CD4-positive, alpha-beta memory T cell (primary cell): ENCODE measurements around the gene CERS4. TPM values are rescaled to one million over a fixed set of nuclear protein-coding genes. Genes with fewer than 3 reads are reported as not detected.
A peak's percentile ranks its signal among the peaks of the same experiment; 100 is the strongest.
"Not testable (repeated sequence)": the region's sequence is repeated elsewhere in the genome, so short reads cannot be mapped to it uniquely, and the experiment has no call there.

ENCODE experiments used
- CTCF ChIA-PET: fragments of 350-600 bp; sonication (Branson Sonifier 250); formaldehyde crosslinking; loops from one replicate; lab custom pipeline; 2021; ENCODE audit warnings: inconsistent platforms; ENCODE audit not compliant: partially characterized antibody; lab: Charles Lee
- POLR2A ChIA-PET: fragments of 350-600 bp; sonication (Branson Sonifier 250); formaldehyde crosslinking; loops from one replicate; lab custom pipeline; 2021; ENCODE audit not compliant: partially characterized antibody; lab: Charles Lee
- DNase-seq, 5 donors: peaks; one replicate each; pipeline versions ENCODE4 v3.0.0 to v3.0.0-alpha.2; 2020 to 2022; ENCODE audit warnings: mixed read lengths in 1 of 5
- H3K27ac ChIP-seq: one replicate; pipeline ENCODE4 v1.7.0; 2013; ENCODE audit warnings: low read depth, low read length
- H3K27me3 ChIP-seq: 2 replicates; pipeline ENCODE4 v1.7.0; 2013; ENCODE audit warnings: mild to moderate bottlenecking, low read length, moderate library complexity; ENCODE audit not compliant: insufficient read depth
- H3K36me3 ChIP-seq: 2 replicates; pipeline ENCODE4 v1.7.0; 2013; ENCODE audit warnings: mild to moderate bottlenecking, low read length, moderate library complexity; ENCODE audit not compliant: insufficient read depth
- H3K4me1 ChIP-seq: 2 replicates; pipeline ENCODE4 v1.7.0; 2013; ENCODE audit warnings: mild to moderate bottlenecking, low read length, moderate library complexity; ENCODE audit not compliant: insufficient read depth
- H3K4me3 ChIP-seq, 2 donors: one replicate each; pipeline ENCODE4 v1.7.0; 2013; ENCODE audit warnings: low read length in 2 of 2, mild to moderate bottlenecking in 1 of 2
- H3K9me3 ChIP-seq, 2 donors: one replicate each; pipeline ENCODE4 v1.7.0; 2013; ENCODE audit warnings: low read length in 2 of 2, control low read depth in 1 of 2; ENCODE audit not compliant: control insufficient read depth in 1 of 2
- H3K27ac Mint-ChIP-seq, 7 donors: one replicate each; pipeline ENCODE4 v1.8.0; 2020 to 2021; ENCODE audit warnings: mixed read lengths in 7 of 7, mild to moderate bottlenecking in 6 of 7, inconsistent platforms in 3 of 7, moderate library complexity in 3 of 7
- H3K27me3 Mint-ChIP-seq, 2 donors: one replicate each; pipeline ENCODE4 v1.8.0; 2020 to 2021; ENCODE audit warnings: mixed read lengths in 2 of 2
- H3K36me3 Mint-ChIP-seq, 2 donors: one replicate each; pipeline ENCODE4 v1.8.0; 2020 to 2021; ENCODE audit warnings: mixed read lengths in 2 of 2, inconsistent platforms in 1 of 2, mild to moderate bottlenecking in 1 of 2
- H3K4me1 Mint-ChIP-seq, 4 donors: one replicate each; pipeline ENCODE4 v1.8.0; 2020 to 2021; ENCODE audit warnings: mixed read lengths in 4 of 4, mild to moderate bottlenecking in 1 of 4
- H3K4me3 Mint-ChIP-seq, 8 donors: one replicate each; pipeline ENCODE4 v1.8.0; 2020 to 2021; ENCODE audit warnings: mixed read lengths in 8 of 8, mild to moderate bottlenecking in 7 of 8, moderate library complexity in 6 of 8, inconsistent platforms in 3 of 8
- H3K9me3 Mint-ChIP-seq, 8 donors: one replicate each; pipeline ENCODE4 v1.8.0; 2020 to 2021; ENCODE audit warnings: mixed read lengths in 8 of 8, mild to moderate bottlenecking in 5 of 8, inconsistent platforms in 3 of 8, moderate library complexity in 1 of 8
- intact Hi-C: fragments of 100-400 bp; cut with micrococcal nuclease; formaldehyde crosslinking; loops from one replicate; pipeline ENCODE4 v1.15.1; 2023
- polyA plus RNA-seq, 2 donors: library from polyadenylated mRNA; unstranded; fragments of 300-500 nt; fragmentation: Illumina TruSeq; gene quantifications; one replicate each; pipeline ENCODE4 v1.2.3, GENCODE V29; 2021
- total RNA-seq, 2 experiments: library from RNA; stranded (reverse); gene quantifications; one replicate each; pipeline ENCODE4 v1.2.3, GENCODE V29; 2021

Gene CERS4
- total and polyA plus RNA-seq, 4 experiments from 2014 or later, result 11.3 to 30.6 (median 22.3) TPM

- H3K4me3 ChIP-seq, result no peak overlapping the region
- no peaks in the 10 kb centered on the region for H3K27me3 ChIP-seq
- Mint-ChIP-seq H3K4me3 (no peak overlapping the region), H3K36me3 (peaks cover 8 to 15% of the 10 kb centered on the region in 2 donors), H3K27me3 (no peaks in the 10 kb centered on the region), H3K4me1 (peaks cover 0 to under 1% (median 0%) of the 10 kb centered on the region in 4 donors), H3K9me3 (no peaks in the 10 kb centered on the region), H3K27ac (no peak overlapping the region)
- no peak for DNase-seq
- no peaks in the 10 kb centered on the region for H3K9me3 ChIP-seq
- intact Hi-C loops, result no loop called here
- H3K36me3 ChIP-seq, result no peaks in the 10 kb centered on the region
- H3K4me1 ChIP-seq, result no peaks in the 10 kb centered on the region
- H3K27ac ChIP-seq, result no peak overlapping the region
- ChIA-PET POLR2A (no interaction called here), CTCF (interaction anchor here (0.5 kb wide), 1 partner anchor 276 kb away, joined by 4 read pairs; no protein-coding TSS in a partner anchor)
These were observed 53.3 kb downstream of the CERS4 start for GRCh38 chr19:8262431-8262830.

DNA sequence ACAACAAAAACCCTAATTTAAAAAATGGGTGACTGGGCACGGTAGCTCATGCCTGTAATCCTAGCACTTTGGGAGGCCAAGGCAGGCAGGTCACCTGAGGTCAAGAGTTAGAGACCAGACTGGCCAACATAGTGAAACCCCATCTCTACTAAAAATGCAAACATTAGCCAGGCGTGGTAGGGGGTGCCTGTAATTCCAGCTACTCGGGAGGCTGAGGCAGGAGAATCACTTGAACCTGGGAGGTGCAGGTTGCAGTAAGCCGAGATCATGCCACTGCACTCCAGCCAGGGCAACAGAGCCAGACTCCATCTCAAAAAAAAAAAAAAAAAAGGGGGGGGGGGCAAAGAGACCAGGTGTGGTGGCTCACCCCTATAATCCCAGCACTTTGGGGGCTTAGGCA, 55.1 kb downstream of the CERS4 start:
- H3K4me1 ChIP-seq, H3K4me3 Mint-ChIP-seq, DNase-seq, H3K27ac ChIP-seq, H3K9me3 Mint-ChIP-seq, H3K27me3 Mint-ChIP-seq, H3K27me3 ChIP-seq, H3K36me3 Mint-ChIP-seq, H3K9me3 ChIP-seq, H3K36me3 ChIP-seq, intact Hi-C loops, H3K27ac Mint-ChIP-seq, H3K4me3 ChIP-seq: not testable (repeated sequence)
- peaks cover 2 to 11% (median 6%) of the 10 kb centered on the region in 4 donors for H3K4me1 Mint-ChIP-seq
- ChIA-PET CTCF (interaction anchor here (1.2 kb wide), 1 partner anchor 38 kb away, joined by 3 read pairs; no protein-coding TSS in a partner anchor), POLR2A (interaction anchor here (0.8 kb wide), 1 partner anchor 57 kb away, joined by 4 read pairs; the partner anchor contains the start of genes NDUFA7 and RPS28)

DNA sequence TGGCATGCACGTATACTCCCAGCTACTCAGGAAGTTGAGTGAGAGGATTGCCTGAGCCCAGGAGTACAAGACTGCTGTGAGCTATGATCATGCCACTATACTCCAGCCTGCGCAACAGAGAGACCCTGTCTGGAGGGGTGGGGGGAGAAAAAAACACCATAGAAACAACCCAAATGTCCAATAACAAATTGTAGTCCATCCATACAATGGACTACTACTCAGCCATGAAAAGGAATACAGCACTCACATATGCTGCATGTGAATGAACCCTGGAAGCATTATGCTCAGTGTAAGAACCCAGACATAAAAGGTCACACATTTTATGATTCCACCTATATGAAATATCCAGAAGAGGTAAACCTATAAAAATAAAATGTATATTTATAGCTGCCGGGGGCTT, 56.7 kb downstream of the CERS4 start:
- H3K27ac Mint-ChIP-seq, result peak overlapping the region in 1 of 7 donors; percentile 6
- intact Hi-C loops, result loop anchor here (5.0 kb wide), 2 partner anchors 109 to 131 kb away; no protein-coding TSS in a partner anchor
- H3K9me3 ChIP-seq, result no peaks in the 10 kb centered on the region
- peak overlapping the region in 1 of 8 donors; percentile 7 for H3K4me3 Mint-ChIP-seq
- no peak for DNase-seq
- H3K27me3 ChIP-seq, result no peaks in the 10 kb centered on the region
- H3K27ac ChIP-seq, result no peak overlapping the region
- ChIA-PET POLR2A (interaction anchor here (0.6 kb wide), 1 partner anchor 345 kb away, joined by 3 read pairs; no protein-coding TSS in a partner anchor), CTCF (interaction anchor here (0.6 to 4.2 kb wide), 5 partner anchors 52 to 313 kb away, joined by 3 to 18 read pairs (median 3); no protein-coding TSS in a partner anchor)
- H3K27me3 Mint-ChIP-seq, result no peaks in the 10 kb centered on the region
- peaks cover 10% of the 10 kb centered on the region for H3K4me1 ChIP-seq
- peaks cover 7 to 16% (median 11%) of the 10 kb centered on the region in 4 donors for H3K4me1 Mint-ChIP-seq
- no peaks in the 10 kb centered on the region for H3K36me3 ChIP-seq
- H3K4me3 ChIP-seq, result no peak overlapping the region
- H3K9me3 Mint-ChIP-seq, result no peaks in the 10 kb centered on the region
- H3K36me3 Mint-ChIP-seq, result no peaks in the 10 kb centered on the region

DNA sequence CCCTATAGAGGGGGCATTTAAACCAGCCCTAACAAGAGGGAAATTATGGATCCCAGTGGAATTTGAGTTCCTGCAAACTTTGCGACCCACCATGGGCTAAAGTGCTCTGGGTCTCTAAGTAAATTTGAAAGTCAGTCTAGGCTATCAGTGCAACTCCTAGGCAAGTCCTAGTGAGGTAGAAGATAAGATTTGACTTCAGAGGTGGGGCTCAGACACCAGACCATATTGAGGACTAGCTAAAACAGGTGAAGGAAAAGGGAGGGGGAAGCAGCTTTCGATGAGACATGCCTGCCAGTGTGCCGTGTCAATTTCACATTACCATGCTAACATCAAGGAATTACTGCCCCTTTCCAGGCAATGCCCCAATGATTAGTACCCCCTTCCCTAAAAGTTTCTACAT, 60.6 kb downstream of the CERS4 start:
- Mint-ChIP-seq H3K4me1 (peaks cover 7 to 16% (median 11%) of the 10 kb centered on the region in 4 donors), H3K36me3 (no peaks in the 10 kb centered on the region), H3K27me3 (no peaks in the 10 kb centered on the region), H3K27ac (peak overlapping the region; percentile 86 to 97 (median 93)), H3K4me3 (peak overlapping the region; percentile 90 to 97 (median 92)), H3K9me3 (no peaks in the 10 kb centered on the region)
- Histone ChIP-seq H3K4me1 (peaks cover 10% of the 10 kb centered on the region), H3K9me3 (no peaks in the 10 kb centered on the region), H3K27me3 (no peaks in the 10 kb centered on the region), H3K36me3 (no peaks in the 10 kb centered on the region), H3K27ac (peak overlapping the region; percentile 76), H3K4me3 (peak overlapping the region; percentile 66 to 88)
- POLR2A ChIA-PET, result interaction anchor here (0.9 to 1.2 kb wide), 4 partner anchors 42 to 54 kb away, joined by 3 to 8 read pairs (median 4); partner anchors contain the start of genes NDUFA7 and RPS28
- intact Hi-C loops, result loop anchor here (5.0 kb wide), 2 partner anchors 112 to 128 kb away; no protein-coding TSS in a partner anchor
- no peak for DNase-seq
- CTCF ChIA-PET, result interaction anchor here (0.6 to 4.2 kb wide), 12 partner anchors 32 to 309 kb away, joined by 3 to 27 read pairs (median 4); partner anchors contain the start of genes NDUFA7 and RPS28

GRCh38 chr19:8276508-8276907, 67.3 kb downstream of the CERS4 start:
- intact Hi-C loops, H3K4me3 Mint-ChIP-seq, H3K9me3 Mint-ChIP-seq, H3K27me3 Mint-ChIP-seq, H3K4me1 Mint-ChIP-seq, H3K4me1 ChIP-seq, H3K27ac ChIP-seq, H3K27me3 ChIP-seq, CTCF ChIA-PET, H3K36me3 ChIP-seq, H3K36me3 Mint-ChIP-seq, H3K9me3 ChIP-seq, POLR2A ChIA-PET, DNase-seq, H3K4me3 ChIP-seq, H3K27ac Mint-ChIP-seq: not testable (repeated sequence)

GRCh38 chr19:8291337-8291736, 82.2 kb downstream of the CERS4 start:
- H3K36me3 ChIP-seq, H3K27me3 Mint-ChIP-seq, POLR2A ChIA-PET: not testable (repeated sequence)

GRCh38 chr19:8302357-8302691, 93.2 kb downstream of the CERS4 start:
- intact Hi-C loops, result loop anchor here (10.0 kb wide), 1 partner anchor 1108 kb away; no protein-coding TSS in a partner anchor
- Mint-ChIP-seq H3K27ac (no peak overlapping the region), H3K4me3 (no peak overlapping the region), H3K27me3 (no peaks in the 10 kb centered on the region), H3K9me3 (no peaks in the 10 kb centered on the region), H3K4me1 (peaks cover 7 to 18% (median 12%) of the 10 kb centered on the region in 4 donors), H3K36me3 (peaks cover 0 to 14% of the 10 kb centered on the region in 2 donors)
- Histone ChIP-seq H3K4me1 (peaks cover 20% of the 10 kb centered on the region), H3K9me3 (no peaks in the 10 kb centered on the region), H3K36me3 (no peaks in the 10 kb centered on the region), H3K4me3 (no peak overlapping the region), H3K27ac (no peak overlapping the region), H3K27me3 (no peaks in the 10 kb centered on the region)
- peak in 1 of 5 donors; percentile 35 for DNase-seq
- ChIA-PET CTCF (interaction anchor here (1.1 to 1.5 kb wide), 2 partner anchors 32 to 38 kb away, joined by 3 read pairs; no protein-coding TSS in a partner anchor), POLR2A (no interaction called here)

More at GRCh38 chr19:8291337-8291736, 82.2 kb downstream of the CERS4 start:
- H3K27ac Mint-ChIP-seq, H3K4me3 ChIP-seq, H3K27me3 ChIP-seq, H3K27ac ChIP-seq, H3K4me1 ChIP-seq, H3K36me3 Mint-ChIP-seq, H3K4me1 Mint-ChIP-seq, H3K9me3 ChIP-seq, DNase-seq, H3K4me3 Mint-ChIP-seq, CTCF ChIA-PET, H3K9me3 Mint-ChIP-seq, intact Hi-C loops: not testable (repeated sequence)
